HG02884 (cell line): ENCODE data around the gene TPRN.

Experiments
- ATAC-seq: cut with Tn5 transposase; IDR thresholded peaks from one replicate; pipeline ENCODE4 v1.9.1; 2021; ENCODE audit warnings: mild to moderate bottlenecking, moderate library complexity; ENCODE audit not compliant: unreplicated experiment

TPRN gene

DNA sequence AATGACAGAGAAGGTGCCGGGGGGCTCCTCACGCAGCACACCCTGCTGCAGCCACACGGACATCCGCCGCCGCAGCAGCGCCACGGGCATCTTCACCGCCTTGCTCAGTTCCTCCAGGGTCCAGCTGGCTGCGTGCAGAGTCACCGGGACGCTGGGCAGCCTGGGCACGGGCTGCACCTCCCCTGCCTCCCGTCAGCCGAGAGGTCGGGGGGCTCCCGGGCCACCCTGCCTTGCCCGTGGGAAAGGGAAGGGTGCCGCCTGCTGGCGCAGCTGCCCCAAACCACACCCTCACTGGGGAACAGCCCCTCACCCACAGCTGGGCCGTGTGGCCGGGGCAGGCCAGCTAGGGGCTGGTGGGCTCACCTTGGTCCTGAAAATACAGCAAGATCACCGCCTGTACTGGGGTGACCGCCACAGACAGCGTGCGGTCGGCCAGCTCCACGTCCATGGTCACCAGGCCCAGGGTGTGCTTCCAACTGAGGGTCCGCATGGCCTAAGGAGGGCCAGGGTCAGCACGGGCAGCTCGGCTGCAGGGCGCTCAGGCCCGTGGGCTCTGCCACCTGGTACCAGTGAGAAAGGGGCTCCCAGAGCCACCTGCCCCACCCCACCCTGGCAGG lies 25.1 kb downstream of the TPRN start:
- ATAC-seq, result no peak

DNA sequence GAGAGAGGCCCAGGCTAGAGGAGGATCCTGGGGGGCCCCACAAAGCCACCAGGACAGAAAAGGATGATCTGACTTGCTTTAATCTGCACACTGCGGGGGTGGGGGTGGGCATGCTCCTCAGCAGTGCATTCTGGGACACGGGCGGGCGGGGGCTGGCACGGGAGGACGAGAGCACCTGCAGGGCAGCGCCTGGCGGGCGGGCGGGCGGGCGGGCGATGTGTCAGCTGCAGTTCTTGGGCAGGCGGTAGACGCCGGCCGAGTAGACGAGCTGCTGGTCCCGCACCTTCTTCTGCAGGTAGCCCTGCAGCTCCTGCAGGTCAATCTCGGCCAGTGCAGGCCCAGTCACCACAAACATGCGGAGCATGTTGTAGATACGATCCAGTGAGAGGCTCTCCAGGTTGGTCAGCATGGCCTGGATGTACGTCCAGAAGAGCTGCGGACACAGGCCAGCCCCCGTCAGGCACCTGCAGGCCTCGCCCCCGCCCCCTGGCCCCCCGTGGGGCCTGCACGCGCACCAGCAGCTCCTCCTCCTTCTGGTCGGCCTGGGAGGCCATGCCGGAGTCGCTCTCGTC lies 25.7 kb downstream of the TPRN start:
- ATAC-seq, result no peak

DNA sequence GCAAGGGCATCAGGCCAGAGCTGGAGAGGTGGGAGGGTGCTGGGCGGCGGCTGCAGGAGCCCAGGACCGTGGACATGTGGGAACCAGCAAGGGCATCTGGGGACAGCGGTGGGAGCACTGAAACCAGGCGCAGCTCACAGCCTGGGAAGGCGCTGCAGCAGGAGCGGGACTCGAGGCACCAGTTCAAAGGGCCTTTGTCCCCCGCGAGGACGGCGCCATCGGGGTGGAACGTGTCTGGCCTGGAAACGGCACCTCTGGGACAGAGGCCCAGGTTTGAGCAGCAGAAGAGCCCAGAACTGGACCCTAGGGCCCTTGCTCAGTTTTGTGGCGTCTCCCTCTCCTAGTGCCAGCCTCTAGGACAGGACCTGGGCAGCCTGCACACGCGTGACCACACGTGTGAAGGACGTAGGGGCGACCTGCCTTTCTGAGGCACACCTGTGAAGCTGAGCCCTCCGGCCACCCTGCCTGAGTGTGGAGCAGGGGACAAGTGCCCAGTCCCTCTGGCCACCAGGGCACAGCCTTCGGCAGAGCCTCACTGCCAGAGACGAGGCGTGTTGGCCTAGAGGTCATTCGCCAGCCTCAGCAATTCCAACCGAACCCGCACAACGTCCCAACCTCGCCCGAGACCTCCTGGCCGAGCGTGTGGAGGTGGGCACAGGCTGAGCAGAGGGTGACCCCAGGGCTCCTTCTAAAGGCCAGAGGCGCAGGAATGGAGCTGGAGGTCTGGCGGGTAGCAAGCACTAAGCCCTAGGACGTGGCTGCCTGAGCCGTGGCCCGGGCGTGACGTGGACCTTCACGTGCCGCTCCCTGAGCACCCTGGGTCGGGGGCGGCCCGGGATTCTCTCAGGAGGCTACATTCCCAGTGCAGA lies 26.5 kb downstream of the TPRN start:
- no peak for ATAC-seq

DNA sequence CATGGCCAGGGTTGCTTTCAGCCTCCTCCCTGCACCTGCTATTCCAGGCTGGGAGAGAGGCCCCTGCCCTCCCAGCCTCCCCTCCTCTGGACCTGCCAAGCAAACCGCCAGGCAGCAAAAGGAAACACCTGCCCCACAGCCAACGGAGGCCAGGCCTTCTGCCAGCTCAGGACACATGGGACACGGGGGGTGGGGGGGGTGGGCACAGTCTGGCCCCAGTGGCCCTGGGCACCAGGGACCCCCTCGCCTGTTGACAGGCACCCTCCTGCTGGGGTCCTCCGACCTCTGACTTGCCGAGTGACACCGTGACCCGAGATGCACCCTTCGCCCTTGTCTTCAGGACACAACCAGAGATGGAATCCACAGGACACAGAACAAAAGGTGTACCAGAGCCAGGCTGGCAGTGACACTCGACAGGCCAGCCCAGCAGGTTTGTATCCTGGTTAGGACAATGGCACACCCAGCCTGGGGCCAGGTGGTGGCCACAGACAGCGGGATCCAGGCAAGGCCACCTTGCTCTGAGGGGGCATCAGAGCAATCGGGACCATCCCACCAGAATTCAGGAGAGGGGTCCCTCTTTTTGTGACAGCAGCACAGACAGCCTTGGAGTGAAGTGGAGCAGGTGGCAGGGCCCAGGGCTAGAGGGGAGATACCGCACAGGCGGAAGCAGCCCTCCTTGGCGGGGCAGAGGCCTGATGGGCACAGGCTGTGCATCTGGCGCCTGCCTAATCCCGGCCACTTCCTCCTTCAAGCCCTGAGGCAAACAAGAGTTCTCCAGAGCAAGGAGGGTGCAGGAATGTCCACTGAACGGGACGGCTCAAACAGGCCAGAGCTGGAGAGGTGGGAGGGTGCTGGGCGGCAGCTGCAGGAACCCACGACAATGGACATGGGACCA lies 27.4 kb downstream of the TPRN start:
- no peak for ATAC-seq

DNA sequence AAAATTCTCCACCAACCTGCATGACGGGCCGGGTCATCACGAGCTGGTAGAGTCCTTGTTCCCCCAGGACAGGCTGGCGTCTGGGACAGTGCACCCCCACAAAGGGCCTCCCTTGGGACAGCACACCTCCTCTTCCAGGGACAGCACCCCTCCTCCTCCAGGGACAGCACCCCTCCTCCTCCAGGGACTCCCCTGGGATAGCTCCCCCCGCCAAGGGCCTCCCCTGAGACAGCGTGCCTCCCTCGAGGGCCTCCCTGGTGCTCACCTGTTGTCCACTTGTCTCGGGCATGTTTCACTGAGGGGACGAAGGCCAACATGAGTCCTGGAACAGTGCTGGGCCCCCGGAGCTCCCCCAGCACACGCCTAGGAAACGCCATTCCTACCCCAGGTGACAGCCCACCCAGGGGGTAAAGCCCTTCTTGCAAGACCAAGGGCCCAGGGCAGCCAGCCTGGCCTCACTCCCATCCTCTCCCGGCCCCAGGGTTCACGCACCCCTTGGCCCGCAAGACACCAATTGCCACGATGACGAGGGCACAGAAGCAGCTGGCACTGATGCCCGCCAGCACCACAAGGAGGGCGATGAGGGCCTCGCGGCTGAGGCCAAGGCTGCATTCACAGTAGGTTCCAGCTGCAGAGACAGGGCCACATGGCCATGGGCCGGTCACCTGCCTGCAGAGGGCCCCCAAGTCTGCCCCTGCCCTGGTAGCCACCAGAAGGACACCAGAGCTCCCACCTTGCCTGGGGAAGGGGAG lies 29.2 kb downstream of the TPRN start:
- no peak for ATAC-seq

DNA sequence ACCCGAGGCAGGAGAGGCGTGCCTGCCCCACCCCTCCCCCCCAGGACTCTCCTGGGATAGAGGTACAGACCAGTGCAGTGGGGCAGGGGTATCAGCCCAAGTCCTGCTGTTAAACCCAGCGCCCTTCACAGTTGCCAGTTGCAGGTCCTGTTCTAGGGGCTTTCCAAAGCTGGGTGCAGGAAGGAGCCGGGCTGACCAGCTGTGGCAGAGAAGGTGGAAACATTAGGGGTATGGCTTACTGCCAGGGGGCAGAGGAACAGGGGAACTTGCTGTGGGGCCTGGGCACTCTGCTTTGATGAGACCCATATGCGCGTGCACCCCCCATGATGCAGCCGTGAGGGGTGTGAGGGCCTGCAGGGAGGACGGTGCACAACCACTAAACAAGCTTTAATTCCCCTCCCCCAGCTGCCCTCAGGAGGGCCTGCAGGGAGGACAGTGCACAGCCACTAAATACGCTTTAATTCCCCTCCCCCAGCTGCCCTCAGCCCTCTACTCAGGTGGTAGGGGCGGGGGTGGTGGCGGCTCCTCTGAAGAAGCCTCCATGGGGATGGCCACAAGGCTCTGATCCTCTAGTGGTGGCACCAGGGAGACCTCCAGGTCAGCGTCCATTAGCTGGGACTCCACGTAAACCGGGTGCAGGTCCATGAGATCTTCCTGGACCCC lies 29.9 kb downstream of the TPRN start:
- no peak for ATAC-seq

DNA sequence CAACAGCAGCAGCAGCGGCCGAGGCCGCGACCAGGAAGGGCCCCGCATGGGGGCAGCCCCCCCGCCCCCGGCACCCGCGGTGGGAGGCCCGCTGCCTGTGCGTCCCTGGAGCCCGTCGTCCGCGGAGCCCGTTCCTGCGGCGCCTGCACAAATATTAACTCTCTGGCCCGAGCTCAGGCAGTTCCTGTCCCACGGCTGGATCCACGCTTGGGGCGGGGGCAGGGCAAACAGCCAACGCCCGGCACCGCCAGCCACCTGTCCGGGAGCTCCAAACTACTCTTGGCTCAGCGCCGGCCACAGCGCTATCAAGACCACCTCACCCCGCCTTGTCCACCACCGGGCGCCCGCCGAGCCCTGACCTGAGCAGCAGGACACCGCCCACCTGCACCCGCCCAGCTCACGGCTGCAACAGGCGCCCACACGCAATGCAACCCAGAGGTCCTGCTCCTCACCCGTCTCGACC lies 30.6 kb downstream of the TPRN start, which contains the start of gene LRRC26:
Gene LRRC26, minus strand, starts transcription at position 156 of the 463 bp plus-strand sequence. Its CDS starts 108 bp downstream, at position 48.
- no peak for ATAC-seq

DNA sequence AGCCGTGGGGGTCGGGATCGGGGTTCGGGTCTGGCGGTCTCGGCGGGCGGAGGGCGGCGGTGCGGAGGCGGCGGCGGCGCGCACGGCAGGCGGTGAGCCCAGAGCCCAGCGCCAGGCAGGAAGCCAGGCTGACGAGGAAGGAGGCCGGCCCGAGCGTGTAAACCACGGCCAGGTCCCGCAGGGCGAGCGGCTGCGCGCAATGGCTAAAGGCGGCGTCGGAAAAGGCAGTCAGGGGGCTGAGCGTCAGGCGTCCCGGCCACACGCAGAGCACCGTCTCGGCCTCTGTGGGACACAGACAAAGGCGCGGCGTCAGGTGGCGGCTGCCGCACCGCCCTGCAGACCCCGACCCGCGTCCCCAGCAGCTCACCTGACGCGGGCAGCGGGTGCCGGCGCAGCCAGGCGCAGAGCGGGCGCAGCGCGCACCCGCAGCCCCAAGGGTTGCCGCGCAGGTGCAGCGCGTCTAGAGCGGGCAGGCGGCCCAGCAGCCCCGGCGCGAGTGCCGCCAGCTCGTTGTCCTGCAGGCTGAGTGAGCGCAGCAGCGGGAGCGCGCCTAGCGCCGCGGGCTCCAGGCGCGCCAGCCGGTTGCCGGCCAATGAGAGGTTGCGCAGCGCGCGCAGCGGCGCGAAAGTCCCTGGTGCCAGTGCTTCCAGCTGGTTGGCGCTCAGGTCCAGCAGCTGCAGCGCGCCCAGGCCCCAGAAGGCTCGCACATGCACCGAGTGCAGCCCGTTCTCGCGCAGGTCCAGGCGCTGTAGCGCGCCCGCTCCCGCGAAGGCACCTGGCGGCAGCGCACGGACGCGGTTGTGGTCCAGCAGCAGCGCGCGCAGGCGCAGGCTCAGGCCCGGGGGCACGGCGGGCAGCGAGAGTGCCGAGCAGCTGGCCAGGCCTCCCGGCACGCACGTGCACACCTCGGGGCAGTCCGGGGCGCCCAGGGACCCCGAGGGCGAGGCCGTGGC lies 31.4 kb downstream of the TPRN start:
- ATAC-seq, result no peak

DNA sequence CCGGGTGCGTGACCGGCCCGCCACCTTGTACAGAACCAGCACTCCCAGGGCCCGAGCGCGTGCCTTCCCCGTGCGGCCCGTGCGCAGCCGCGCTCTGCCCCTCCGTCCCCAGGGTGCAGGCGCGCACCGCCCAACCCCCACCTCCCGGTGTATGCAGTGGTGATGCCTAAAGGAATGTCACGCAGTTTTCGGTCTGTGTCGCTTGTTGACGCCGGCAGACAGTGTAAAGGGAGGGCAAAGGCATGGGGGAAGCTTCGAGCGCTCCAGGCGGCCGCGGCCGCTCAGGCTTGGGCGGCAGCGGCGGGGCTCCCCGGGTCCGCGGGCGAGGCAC lies 32.0 kb downstream of the TPRN start:
- no peak for ATAC-seq

DNA sequence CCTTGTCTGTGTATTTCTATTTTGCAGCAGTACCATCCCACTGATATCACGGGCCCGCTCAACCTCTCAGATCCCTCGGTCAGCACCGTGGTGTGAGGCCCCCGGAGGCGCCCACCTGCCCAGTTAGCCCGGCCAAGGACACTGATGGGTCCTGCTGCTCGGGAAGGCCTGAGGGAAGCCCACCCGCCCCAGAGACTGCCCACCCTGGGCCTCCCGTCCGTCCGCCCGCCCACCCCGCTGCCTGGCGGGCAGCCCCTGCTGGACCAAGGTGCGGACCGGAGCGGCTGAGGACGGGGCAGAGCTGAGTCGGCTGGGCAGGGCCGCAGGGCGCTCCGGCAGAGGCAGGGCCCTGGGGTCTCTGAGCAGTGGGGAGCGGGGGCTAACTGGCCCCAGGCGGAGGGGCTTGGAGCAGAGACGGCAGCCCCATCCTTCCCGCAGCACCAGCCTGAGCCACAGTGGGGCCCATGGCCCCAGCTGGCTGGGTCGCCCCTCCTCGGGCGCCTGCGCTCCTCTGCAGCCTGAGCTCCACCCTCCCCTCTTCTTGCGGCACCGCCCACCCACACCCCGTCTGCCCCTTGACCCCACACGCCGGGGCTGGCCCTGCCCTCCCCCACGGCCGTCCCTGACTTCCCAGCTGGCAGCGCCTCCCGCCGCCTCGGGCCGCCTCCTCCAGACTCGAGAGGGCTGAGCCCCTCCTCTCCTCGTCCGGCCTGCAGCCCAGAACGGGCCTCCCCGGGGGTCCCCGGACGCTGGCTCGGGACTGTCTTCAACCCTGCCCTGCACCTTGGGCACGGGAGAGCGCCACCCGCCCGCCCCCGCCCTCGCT lies 32.6 kb downstream of the TPRN start:
- no peak for ATAC-seq

DNA sequence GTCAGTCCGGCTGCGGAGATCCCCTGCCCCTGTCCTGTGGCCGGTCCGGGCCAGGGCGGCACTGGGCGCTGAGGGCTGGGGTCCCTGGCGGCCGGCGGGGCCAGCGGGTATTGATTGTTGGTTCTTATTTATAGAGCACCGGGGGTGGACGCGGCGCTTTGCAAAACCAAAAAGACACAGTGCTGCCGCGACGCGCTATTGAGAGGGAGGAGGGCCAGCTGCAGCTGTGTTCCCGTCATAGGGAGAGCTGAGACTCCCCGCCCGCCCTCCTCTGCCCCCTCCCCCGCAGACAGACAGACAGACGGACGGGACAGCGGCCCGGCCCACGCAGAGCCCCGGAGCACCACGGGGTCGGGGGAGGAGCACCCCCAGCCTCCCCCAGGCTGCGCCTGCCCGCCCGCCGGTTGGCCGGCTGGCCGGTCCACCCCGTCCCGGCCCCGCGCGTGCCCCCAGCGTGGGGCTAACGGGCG lies 33.2 kb downstream of the TPRN start:
- ATAC-seq, result no peak

DNA sequence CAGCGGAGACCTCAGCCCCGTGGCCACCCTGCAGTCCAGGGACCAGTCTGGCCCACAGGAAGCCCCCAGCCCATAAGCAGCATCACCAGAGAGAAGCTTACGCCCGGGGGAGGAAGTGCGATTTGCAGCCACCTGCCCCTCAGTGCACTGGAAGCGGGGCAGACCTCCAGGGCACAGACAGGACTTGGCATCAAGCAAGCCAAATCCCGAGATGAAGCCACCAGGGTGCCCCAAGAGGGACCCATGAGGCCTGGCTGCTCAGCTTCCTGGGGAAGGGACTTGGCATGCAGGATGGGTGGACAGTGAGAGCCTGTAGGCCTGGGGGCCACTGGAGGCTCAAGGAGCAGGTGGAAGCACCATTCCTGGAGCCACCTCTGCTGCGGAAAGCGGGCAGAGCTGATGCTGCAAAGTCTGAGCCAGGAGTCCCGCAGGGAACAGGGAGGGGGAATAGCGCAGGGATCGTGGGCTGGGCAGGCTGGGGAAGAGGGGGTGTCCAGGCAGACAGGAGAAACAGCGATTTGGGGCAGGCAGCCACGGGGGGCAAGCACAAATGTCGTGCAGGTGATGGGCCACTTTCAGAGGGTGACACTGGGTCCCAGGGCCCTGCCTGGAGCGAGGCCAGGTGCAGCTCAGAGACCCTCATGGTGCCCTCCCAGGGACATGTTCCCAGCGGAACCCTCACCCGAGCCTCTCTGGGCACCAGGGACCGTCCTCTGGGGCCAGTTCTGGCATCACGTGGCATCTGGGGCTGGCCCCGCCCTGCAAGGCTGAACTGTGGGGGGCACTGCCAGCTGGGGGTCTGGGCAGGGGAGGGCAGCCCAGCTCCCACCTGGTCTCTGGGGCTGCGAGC lies 33.9 kb downstream of the TPRN start:
- ATAC-seq, result no peak

DNA sequence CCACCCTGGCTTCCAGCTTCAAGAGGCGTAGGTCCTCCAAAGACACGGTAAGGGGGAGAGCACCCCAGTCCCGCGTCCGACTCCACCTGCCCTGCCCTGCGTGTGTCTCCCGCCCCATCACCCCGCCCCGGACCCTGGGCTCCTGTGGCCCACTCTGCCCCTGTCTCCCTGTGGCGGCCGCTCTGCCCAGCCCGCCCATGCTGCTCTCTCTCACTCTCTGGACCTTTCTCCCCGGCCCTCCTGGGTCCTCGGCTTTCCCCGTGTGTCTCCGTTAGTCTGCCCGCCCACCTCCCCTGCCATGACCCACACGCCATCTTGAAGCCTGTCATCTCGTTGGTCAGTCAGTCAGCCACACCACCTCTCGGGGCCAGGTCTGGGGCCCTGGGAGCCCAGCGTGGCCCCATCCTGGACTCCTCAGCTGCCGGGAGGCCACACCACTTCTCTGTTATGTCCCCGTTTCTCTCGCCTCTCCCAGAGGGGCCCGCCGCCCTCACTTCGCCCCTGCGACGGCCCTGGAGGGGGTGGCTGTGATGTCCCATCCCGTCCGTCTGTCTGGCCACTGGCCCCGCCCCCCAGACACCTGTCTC lies 35.2 kb downstream of the TPRN start:
- no peak for ATAC-seq

DNA sequence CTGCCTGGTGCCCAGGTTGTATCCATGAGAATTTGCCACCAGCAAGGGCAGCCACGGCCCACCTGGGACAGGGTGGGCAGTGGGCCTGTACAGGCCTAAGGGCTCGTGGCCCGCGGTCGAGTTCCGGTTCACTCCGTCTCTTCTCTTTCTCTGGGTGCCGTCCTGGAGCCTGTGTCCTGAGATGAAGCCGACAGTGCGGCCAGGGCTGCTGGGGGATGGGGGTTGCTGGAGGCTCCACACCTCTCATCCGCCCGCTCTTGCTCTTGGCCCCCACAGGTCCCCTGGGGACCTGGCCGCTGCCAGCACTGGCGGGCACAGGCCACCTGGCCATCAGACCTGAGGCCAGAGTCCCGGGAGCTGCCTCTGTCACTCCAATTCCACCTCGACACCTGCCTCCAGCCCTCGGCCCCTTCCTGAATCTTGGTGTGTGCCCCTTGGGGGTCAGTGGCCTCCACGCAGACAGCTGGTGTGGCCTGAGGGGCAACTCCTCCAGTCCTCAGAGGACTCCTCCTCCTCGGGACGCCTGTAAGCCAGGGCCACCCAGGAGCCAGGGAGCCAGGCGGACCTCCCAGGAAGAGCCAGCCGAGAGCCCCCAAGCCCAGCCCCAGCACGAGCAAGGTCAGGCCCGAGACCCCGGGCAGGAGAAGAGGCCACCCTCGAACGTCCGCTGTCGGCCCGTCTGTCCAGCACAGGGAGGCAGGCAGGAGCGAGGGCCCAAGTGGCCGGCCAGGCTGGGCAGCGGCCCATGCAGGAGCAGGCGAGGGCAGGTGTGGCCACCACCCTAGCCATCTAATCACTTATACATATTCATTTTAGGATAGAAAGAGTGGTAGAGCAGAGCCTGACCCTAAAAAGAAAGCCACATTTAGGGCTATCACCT lies 35.9 kb downstream of the TPRN start:
- ATAC-seq, result no peak

DNA sequence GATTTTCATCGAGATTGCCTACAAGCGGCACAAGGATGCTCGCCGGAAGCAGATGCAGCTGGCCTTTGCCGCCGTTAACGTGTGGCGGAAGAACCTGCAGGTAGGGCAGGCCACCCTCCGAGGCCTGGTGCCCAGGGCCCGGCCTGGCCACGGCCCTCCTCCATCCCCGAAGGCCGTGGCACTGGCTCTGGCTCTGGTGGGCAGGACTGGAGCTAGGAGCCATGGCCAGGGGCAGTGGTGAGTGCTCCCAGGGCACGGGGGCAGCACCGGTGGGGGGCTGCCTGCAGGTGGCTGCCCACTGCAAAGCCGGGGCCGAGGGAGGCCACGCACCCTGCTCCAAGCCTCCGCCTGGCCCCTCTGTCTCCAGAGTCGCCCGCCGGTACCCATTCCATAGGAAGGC lies 36.7 kb downstream of the TPRN start:
- no peak for ATAC-seq

DNA sequence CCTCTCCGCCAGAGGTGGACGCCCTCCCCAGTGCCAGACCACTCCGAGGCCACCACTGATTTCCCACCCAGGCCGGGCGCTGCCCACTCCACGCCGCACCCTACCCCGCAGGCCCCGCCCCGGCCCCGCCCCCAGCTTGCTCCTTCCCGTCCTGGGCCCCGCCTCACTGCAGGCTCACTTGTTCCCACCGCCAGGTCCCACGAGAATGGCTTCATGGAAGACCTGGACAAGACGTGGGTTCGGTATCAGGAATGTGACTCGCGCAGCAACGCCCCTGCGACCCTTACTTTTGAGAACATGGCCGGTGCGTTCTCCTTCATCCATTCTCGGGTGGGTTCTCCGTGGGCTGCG lies 37.2 kb downstream of the TPRN start:
- ATAC-seq, result no peak
